B cell (primary cell): ENCODE measurements around the gene TMEM139. TPM values are rescaled to one million over a fixed set of nuclear protein-coding genes. Genes with fewer than 3 reads are reported as not detected.

Source experiments
- ATAC-seq: fragments of 200-7000 bp; cut with Tn5 transposase; one replicate; pipeline ENCODE4 v1.10.0; 2021; ENCODE audit warnings: low read depth, mild to moderate bottlenecking, moderate number of reproducible peaks, moderate library complexity
- CTCF ChIA-PET: fragments of 350-600 bp; sonication (Branson Sonifier 250); formaldehyde crosslinking; loops from one replicate; lab custom pipeline; 2021; ENCODE audit warnings: antibody characterized with exemption, inconsistent platforms; lab: Charles Lee
- POLR2A ChIA-PET: fragments of 350-600 bp; sonication (Branson Sonifier 250); formaldehyde crosslinking; loops from one replicate; lab custom pipeline; 2021; ENCODE audit warnings: antibody characterized with exemption; lab: Charles Lee
- DNase-seq: peaks from one replicate; pipeline ENCODE4 v3.0.0; 2013
- H2AFZ ChIP-seq: 2 replicates; pipeline ENCODE4 v1.6.1; 2012; ENCODE audit warnings: mild to moderate bottlenecking, low read depth, low read length; ENCODE audit not compliant: insufficient read depth, poor library complexity, severe bottlenecking
- H3K27ac ChIP-seq, 2 donors: 1 replicate in 1 of 2; 2 replicates in 1 of 2; pipeline ENCODE4 v1.5.1; 2012 to 2013; ENCODE audit warnings: low read length in 2 of 2, mild to moderate bottlenecking in 2 of 2, moderate library complexity in 1 of 2
- H3K27me3 ChIP-seq, 4 experiments: fragments of 200-600 bp in 1 of 4; sonication (generic) in 1 of 4; replicated peaks in 1 of 4; 1 replicate in 2 of 4; 2 replicates in 2 of 4; pipeline versions ENCODE4 v1.6.1 to v1.7.0; 2013 to 2016; ENCODE audit warnings: low read length in 3 of 4, mild to moderate bottlenecking in 2 of 4, mixed read lengths in 1 of 4, moderate library complexity in 1 of 4; ENCODE audit not compliant: insufficient read depth in 4 of 4, control insufficient read depth in 3 of 4; ENCODE audit errors: control extremely low read depth in 1 of 4
- H3K36me3 ChIP-seq, 2 experiments: replicated peaks in 1 of 2; 1 replicate in 1 of 2; 2 replicates in 1 of 2; pipeline versions ENCODE4 v1.6.1 to v1.7.1; 2013; ENCODE audit warnings: low read length in 1 of 2; ENCODE audit not compliant: insufficient read depth in 2 of 2, control insufficient read depth in 1 of 2; ENCODE audit errors: control extremely low read depth in 1 of 2, extremely low read depth in 1 of 2
- H3K4me1 ChIP-seq, 2 donors: fragments of 200-600 bp in 1 of 2; sonication (generic) in 1 of 2; 1 replicate in 1 of 2; 2 replicates in 1 of 2; pipeline versions ENCODE4 v1.5.1 to v1.6.1; 2013 to 2017; ENCODE audit warnings: low read length in 2 of 2; ENCODE audit not compliant: control insufficient read depth in 2 of 2, insufficient read depth in 2 of 2
- H3K4me2 ChIP-seq: replicated peaks from 2 replicates; pipeline ENCODE3; 2012; ENCODE audit warnings: mild to moderate bottlenecking, low read depth, low read length; ENCODE audit not compliant: poor library complexity, severe bottlenecking
- H3K4me3 ChIP-seq, 5 experiments: fragments of 200-600 bp in 1 of 5; sonication (generic) in 1 of 5; 1 replicate in 3 of 5; 2 replicates in 2 of 5; pipeline versions ENCODE4 v1.5.1 to v1.7.0; 2011 to 2016; ENCODE audit warnings: low read length in 4 of 5, mild to moderate bottlenecking in 4 of 5, low read depth in 2 of 5, control low read depth in 1 of 5, moderate library complexity in 1 of 5; ENCODE audit not compliant: insufficient read depth in 1 of 5; ENCODE audit errors: control extremely low read depth in 1 of 5, extremely low read depth in 1 of 5
- H3K79me2 ChIP-seq: fragments of 200-600 bp; sonication (generic); one replicate; pipeline ENCODE4 v1.6.0; 2016; ENCODE audit warnings: low read length; ENCODE audit not compliant: control insufficient read depth, insufficient read depth
- H3K9ac ChIP-seq: fragments of 200-600 bp; sonication (generic); 2 replicates; pipeline ENCODE4 v1.6.1; 2017; ENCODE audit warnings: mild to moderate bottlenecking, low read length, moderate library complexity
- H3K9me3 ChIP-seq, 3 donors: one replicate each; pipeline versions ENCODE4 v1.6.1 to v1.7.1; 2013; ENCODE audit warnings: low read length in 2 of 3; ENCODE audit not compliant: control insufficient read depth in 2 of 3, insufficient read depth in 1 of 3; ENCODE audit errors: control extremely low read depth in 1 of 3
- H4K20me1 ChIP-seq: 2 replicates; pipeline ENCODE4 v1.6.0; 2012; ENCODE audit warnings: mild to moderate bottlenecking, low read length; ENCODE audit not compliant: insufficient read depth, control insufficient read depth, poor library complexity, severe bottlenecking
- H3K27ac Mint-ChIP-seq: one replicate; pipeline ENCODE4 v1.8.0; 2021; ENCODE audit warnings: mixed read lengths
- H3K27me3 Mint-ChIP-seq: one replicate; pipeline ENCODE4 v1.8.0; 2021; ENCODE audit warnings: mixed read lengths
- H3K4me1 Mint-ChIP-seq: one replicate; pipeline ENCODE4 v1.8.0; 2021; ENCODE audit warnings: mixed read lengths
- H3K4me3 Mint-ChIP-seq: one replicate; pipeline ENCODE4 v1.8.0; 2021; ENCODE audit warnings: mixed read lengths
- H3K9me3 Mint-ChIP-seq: one replicate; pipeline ENCODE4 v1.8.0; 2022; ENCODE audit warnings: mixed read lengths; ENCODE audit not compliant: insufficient read depth
- EZH2 ChIP-seq: IDR thresholded peaks from 2 replicates; pipeline ENCODE4 v1.6.1; 2012; ENCODE audit warnings: borderline replicate concordance, low read depth, mild to moderate bottlenecking, moderate library complexity, low read length; ENCODE audit not compliant: insufficient read depth, poor library complexity, severe bottlenecking
- WGBS: methylation state at CpG from one replicate; pipeline ENCODE4 v1.1.5; 2013; ENCODE audit warnings: missing lambda C conversion rate; ENCODE audit not compliant: insufficient coverage; 5-methylcytosine and 5-hydroxymethylcytosine counted together
- intact Hi-C: fragments of 100-400 bp; cut with micrococcal nuclease; formaldehyde crosslinking; loops from one replicate; pipeline ENCODE4 v1.10.0; 2022
- polyA plus RNA-seq: library from polyadenylated mRNA; depleted of rRNA; stranded (reverse); fragments of >200 nt; gene quantifications from 2 replicates; pipeline ENCODE4 v1.2.3, GENCODE V29; 2012
- total RNA-seq, 2 donors: library from RNA; stranded (reverse); fragments of 120-200 nt in 1 of 2; gene quantifications; 1 replicate in 1 of 2; 2 replicates in 1 of 2; pipeline versions ENCODE4 v1.2.3 to v1.2.4, GENCODE V29; 2013 to 2022
- TF ChIP-seq, protein P1 (sequence below): fragments of 200-600 bp; IDR thresholded peaks from one replicate; pipeline ENCODE4 v1.8.0; 2022; ENCODE audit warnings: antibody characterized with exemption, mild to moderate bottlenecking

Gene TMEM139
- total and polyA plus RNA-seq, 2 donors (not counting 1 experiment from before 2014, with no cell fraction given): 0.12 TPM; not detected in 1

DNA sequence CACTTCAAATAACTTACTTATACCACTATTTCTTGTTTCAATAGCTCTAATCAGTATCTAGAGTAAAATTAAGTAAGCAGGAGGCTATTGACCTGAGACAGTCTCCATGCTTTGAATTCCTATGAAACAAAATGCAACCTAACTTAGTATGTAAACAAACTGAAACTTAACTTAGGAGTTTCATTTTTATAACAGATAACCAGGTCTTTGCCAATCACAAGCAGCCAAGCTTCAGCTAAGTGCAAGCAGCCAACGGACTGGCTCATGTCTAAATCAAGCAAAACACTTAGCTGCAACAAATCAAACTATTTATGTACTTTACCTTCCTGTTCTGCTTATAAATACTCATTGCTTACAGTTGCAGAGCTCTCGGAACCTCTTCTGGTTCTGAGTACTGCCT lies 25.9 kb upstream of the TMEM139 start:
- intact Hi-C loops: no loop called here

GRCh38 chr7:143259765-143260164 lies 25.0 kb upstream of the TMEM139 start:
- Histone ChIP-seq H3K27ac (peak overlapping the region; percentile 32 to 94), H3K9me3 (no peaks in the 10 kb centered on the region), H3K36me3 (no peaks in the 10 kb centered on the region), H3K4me2 (no peak overlapping the region), H3K4me3 (no peak overlapping the region), H3K79me2 (peaks cover 16% of the 10 kb centered on the region), H2AFZ (no peak overlapping the region), H4K20me1 (no peaks in the 10 kb centered on the region), H3K4me1 (peaks cover 45 to 52% of the 10 kb centered on the region in 2 donors), H3K27me3 (no peaks in the 10 kb centered on the region), H3K9ac (no peak overlapping the region)
- Mint-ChIP-seq H3K4me3 (peak overlapping the region; percentile 21), H3K4me1 (peaks cover 65% of the 10 kb centered on the region), H3K27ac (peak overlapping the region; percentile 66), H3K9me3 (no peaks in the 10 kb centered on the region), H3K27me3 (no peaks in the 10 kb centered on the region)
- ATAC-seq: no peak
- WGBS: 83% methylated on average over 1 of the region's 2 CpGs
- TF ChIP-seq, protein P1, sequence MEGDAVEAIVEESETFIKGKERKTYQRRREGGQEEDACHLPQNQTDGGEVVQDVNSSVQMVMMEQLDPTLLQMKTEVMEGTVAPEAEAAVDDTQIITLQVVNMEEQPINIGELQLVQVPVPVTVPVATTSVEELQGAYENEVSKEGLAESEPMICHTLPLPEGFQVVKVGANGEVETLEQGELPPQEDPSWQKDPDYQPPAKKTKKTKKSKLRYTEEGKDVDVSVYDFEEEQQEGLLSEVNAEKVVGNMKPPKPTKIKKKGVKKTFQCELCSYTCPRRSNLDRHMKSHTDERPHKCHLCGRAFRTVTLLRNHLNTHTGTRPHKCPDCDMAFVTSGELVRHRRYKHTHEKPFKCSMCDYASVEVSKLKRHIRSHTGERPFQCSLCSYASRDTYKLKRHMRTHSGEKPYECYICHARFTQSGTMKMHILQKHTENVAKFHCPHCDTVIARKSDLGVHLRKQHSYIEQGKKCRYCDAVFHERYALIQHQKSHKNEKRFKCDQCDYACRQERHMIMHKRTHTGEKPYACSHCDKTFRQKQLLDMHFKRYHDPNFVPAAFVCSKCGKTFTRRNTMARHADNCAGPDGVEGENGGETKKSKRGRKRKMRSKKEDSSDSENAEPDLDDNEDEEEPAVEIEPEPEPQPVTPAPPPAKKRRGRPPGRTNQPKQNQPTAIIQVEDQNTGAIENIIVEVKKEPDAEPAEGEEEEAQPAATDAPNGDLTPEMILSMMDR: no peak
- no peak for TF ChIP-seq EZH2
- intact Hi-C loops: loop anchor here (5.0 kb wide), 1 partner anchor 43 kb away; no protein-coding TSS in a partner anchor
- CTCF ChIA-PET: interaction anchor here (1.2 to 1.6 kb wide), 2 partner anchors 20 to 39 kb away, joined by 3 to 4 read pairs; no protein-coding TSS in a partner anchor
- POLR2A ChIA-PET: no interaction called here
- DNase-seq: peak; percentile 27

More for the DNA sequence above, 25.9 kb upstream of the TMEM139 start:
- H3K9me3 Mint-ChIP-seq: no peaks in the 10 kb centered on the region
- H3K4me2 ChIP-seq: peak overlapping the region; percentile 47
- no peaks in the 10 kb centered on the region for H4K20me1 ChIP-seq
- ATAC-seq: no peak
- H3K4me1 ChIP-seq: peaks cover 36 to 46% of the 10 kb centered on the region in 2 donors
- 0% methylated on average over 1 of the region's 2 CpGs for WGBS
- peak overlapping the region; percentile 44 for H2AFZ ChIP-seq
- TF ChIP-seq, protein P1: no peak
- ChIA-PET POLR2A (interaction anchor here (0.9 kb wide), 1 partner anchor 10 kb away, joined by 4 read pairs; no protein-coding TSS in a partner anchor), CTCF (interaction anchor here (0.7 to 5.7 kb wide), 6 partner anchors 10 to 257 kb away, joined by 3 to 40 read pairs (median 4); no protein-coding TSS in a partner anchor)
- H3K27me3 ChIP-seq: no peaks in the 10 kb centered on the region
- peak overlapping the region; percentile 77 for H3K27ac Mint-ChIP-seq
- H3K79me2 ChIP-seq: peaks cover 16% of the 10 kb centered on the region
- peak overlapping the region; percentile 64 for H3K4me3 Mint-ChIP-seq
- no peaks in the 10 kb centered on the region for H3K27me3 Mint-ChIP-seq
- peak overlapping the region in 1 of 5 experiments; percentile 0 for H3K4me3 ChIP-seq
- H3K9me3 ChIP-seq: no peaks in the 10 kb centered on the region
- H3K36me3 ChIP-seq: no peaks in the 10 kb centered on the region
- peak overlapping the region; percentile 8 for H3K9ac ChIP-seq
- peak; percentile 42 for DNase-seq
- peaks cover 55% of the 10 kb centered on the region for H3K4me1 Mint-ChIP-seq
- H3K27ac ChIP-seq: peak overlapping the region; percentile 53 to 94
